H1 (cell line): Measurements from ENCODE around the gene ALDH1A2. TPM values are rescaled to one million over a fixed set of nuclear protein-coding genes. Genes with fewer than 3 reads are reported as not detected.
A peak's percentile ranks its signal among the peaks of the same experiment; 100 is the strongest.

ENCODE experiments used
- CTCF ChIA-PET: fragments of 300-600 bp; sonication (Branson Sonifier 250); formaldehyde crosslinking; loops from one replicate; lab custom pipeline; 2021; ENCODE audit not compliant: partially characterized antibody; lab: Charles Lee
- POLR2A ChIA-PET: fragments of 300-600 bp; sonication (Branson Sonifier 250); formaldehyde crosslinking; loops from one replicate; lab custom pipeline; 2021; ENCODE audit warnings: inconsistent platforms; ENCODE audit not compliant: partially characterized antibody; lab: Charles Lee
- DNase-seq, 2 experiments: peaks; one replicate each; pipeline versions ENCODE4 v3.0.0 to v3.0.0-alpha.2; 2010 to 2022; ENCODE audit warnings: low spot score in 2 of 2, low read depth in 1 of 2, mixed read lengths in 1 of 2
- FAIRE-seq: peaks from 2 replicates; lab custom pipeline; 2011; peaks lifted over from hg19 to GRCh38; lab: Jason Lieb, UNC
- H2AFZ ChIP-seq: 2 replicates; pipeline ENCODE4 v1.8.1; 2012; ENCODE audit warnings: low read length, inconsistent platforms
- H2AK5ac ChIP-seq: 2 replicates; pipeline ENCODE4 v1.6.1; 2013; ENCODE audit warnings: low read depth, low read length
- H2BK120ac ChIP-seq: replicated peaks from 2 replicates; pipeline ENCODE3; 2013; ENCODE audit warnings: low read depth, low read length, inconsistent platforms
- H2BK12ac ChIP-seq: 2 replicates; pipeline ENCODE4 v1.6.1; 2013; ENCODE audit warnings: low read depth, low read length
- H2BK15ac ChIP-seq: 2 replicates; pipeline ENCODE4 v1.6.1; 2013; ENCODE audit warnings: low read length
- H2BK20ac ChIP-seq: 2 replicates; pipeline ENCODE4 v1.6.1; 2013; ENCODE audit warnings: low read length
- H2BK5ac ChIP-seq: 2 replicates; pipeline ENCODE4 v1.6.1; 2013; ENCODE audit warnings: low read depth, low read length
- H3K14ac ChIP-seq: 2 replicates; pipeline ENCODE4 v1.6.1; 2013; ENCODE audit warnings: inconsistent platforms; ENCODE audit not compliant: insufficient read length
- H3K18ac ChIP-seq: 2 replicates; pipeline ENCODE4 v1.6.1; 2013; ENCODE audit warnings: low read length; ENCODE audit errors: extremely low read depth
- H3K23ac ChIP-seq: 2 replicates; pipeline ENCODE4 v1.6.1; 2013; ENCODE audit warnings: inconsistent platforms; ENCODE audit not compliant: insufficient read length
- H3K23me2 ChIP-seq: 2 replicates; pipeline ENCODE4 v1.6.1; 2013; ENCODE audit warnings: low read depth, low read length
- H3K27ac ChIP-seq: 2 replicates; pipeline ENCODE4 v1.6.1; 2011; ENCODE audit warnings: low read depth, low read length, inconsistent platforms
- H3K27me3 ChIP-seq, 4 experiments: replicated peaks in 1 of 4; 1 replicate in 1 of 4; 2 replicates in 3 of 4; pipeline versions ENCODE4 v1.6.1 to v1.8.1; 2011 to 2013; ENCODE audit warnings: low read length in 3 of 4, mild to moderate bottlenecking in 3 of 4, inconsistent platforms in 2 of 4, mixed read lengths in 2 of 4, moderate library complexity in 1 of 4; ENCODE audit not compliant: control insufficient read depth in 3 of 4, insufficient read depth in 3 of 4; ENCODE audit errors: extremely low read depth in 1 of 4
- H3K36me3 ChIP-seq, 4 experiments: 2 replicates each; pipeline versions ENCODE4 v1.6.1 to v1.8.1; 2011 to 2013; ENCODE audit warnings: mild to moderate bottlenecking in 4 of 4, low read length in 3 of 4, moderate library complexity in 2 of 4, control low read depth in 1 of 4, inconsistent platforms in 1 of 4; ENCODE audit not compliant: insufficient read depth in 4 of 4, control insufficient read depth in 2 of 4
- H3K4ac ChIP-seq: replicated peaks from 2 replicates; pipeline ENCODE3; 2013; ENCODE audit warnings: low read length, low read depth, mixed read lengths, inconsistent platforms; ENCODE audit not compliant: insufficient read length
- H3K4me1 ChIP-seq, 4 experiments: replicated peaks in 1 of 4; 1 replicate in 1 of 4; 2 replicates in 3 of 4; pipeline versions ENCODE4 v1.6.1 to v1.8.1; 2011 to 2013; ENCODE audit warnings: low read length in 3 of 4, inconsistent platforms in 2 of 4, mixed read lengths in 1 of 4; ENCODE audit not compliant: insufficient read depth in 4 of 4, control insufficient read depth in 3 of 4
- H3K4me2 ChIP-seq, 2 experiments: 2 replicates each; pipeline versions ENCODE4 v1.6.1 to v1.8.1; 2011 to 2013; ENCODE audit warnings: low read depth in 2 of 2, low read length in 2 of 2, control low read depth in 1 of 2, inconsistent platforms in 1 of 2, mild to moderate bottlenecking in 1 of 2; ENCODE audit not compliant: insufficient read depth in 1 of 2
- H3K4me3 ChIP-seq, 4 experiments: fragments of 200-600, 300-600 bp in 1 of 4; sonication (generic), shearing (Covaris generic), sonication (Bioruptor Twin) in 1 of 4; 2 replicates each; pipeline versions ENCODE4 v1.5.1 to v1.8.1; 2011 to 2016; ENCODE audit warnings: low read length in 4 of 4, low read depth in 3 of 4, control low read depth in 2 of 4, inconsistent platforms in 2 of 4, mild to moderate bottlenecking in 2 of 4, mixed read lengths in 1 of 4, moderate library complexity in 1 of 4; ENCODE audit not compliant: insufficient read depth in 2 of 4; ENCODE audit errors: extremely low read depth in 1 of 4
- H3K56ac ChIP-seq: replicated peaks from 2 replicates; pipeline ENCODE3; 2013; ENCODE audit warnings: low read depth, mild to moderate bottlenecking, mixed read lengths, low read length, inconsistent platforms; ENCODE audit not compliant: insufficient read length
- H3K79me1 ChIP-seq: 2 replicates; pipeline ENCODE4 v1.6.1; 2013; ENCODE audit warnings: low read depth, low read length, control low read depth
- H3K79me2 ChIP-seq, 2 experiments: 2 replicates each; pipeline versions ENCODE4 v1.6.1 to v1.8.1; 2012 to 2013; ENCODE audit warnings: low read length in 2 of 2, mild to moderate bottlenecking in 2 of 2, inconsistent platforms in 1 of 2; ENCODE audit not compliant: insufficient read depth in 2 of 2, control insufficient read depth in 1 of 2
- H3K9ac ChIP-seq, 4 experiments: replicated peaks in 1 of 4; 1 replicate in 1 of 4; 2 replicates in 3 of 4; pipeline versions ENCODE4 v1.6.1 to v1.8.1; 2011 to 2013; ENCODE audit warnings: low read depth in 3 of 4, low read length in 3 of 4, control low read depth in 2 of 4, mild to moderate bottlenecking in 2 of 4, moderate library complexity in 2 of 4, inconsistent platforms in 1 of 4; ENCODE audit errors: extremely low read depth in 1 of 4
- H3K9me3 ChIP-seq, 2 experiments: 2 replicates each; pipeline versions ENCODE4 v1.6.1 to v1.8.1; 2012 to 2013; ENCODE audit warnings: mild to moderate bottlenecking in 2 of 2, moderate library complexity in 2 of 2, control low read depth in 1 of 2, inconsistent platforms in 1 of 2, low read depth in 1 of 2, low read length in 1 of 2, mixed read lengths in 1 of 2; ENCODE audit not compliant: insufficient read depth in 2 of 2
- H4K20me1 ChIP-seq, 2 experiments: replicated peaks in 1 of 2; 2 replicates each; pipeline versions ENCODE3 to v1.8.1; 2011 to 2013; ENCODE audit warnings: inconsistent platforms in 2 of 2, low read length in 2 of 2, mild to moderate bottlenecking in 1 of 2; ENCODE audit not compliant: insufficient read depth in 2 of 2, control insufficient read depth in 1 of 2
- H4K5ac ChIP-seq: 2 replicates; pipeline ENCODE4 v1.6.1; 2013; ENCODE audit warnings: low read length, low read depth, mixed read lengths, inconsistent platforms; ENCODE audit not compliant: insufficient read length
- H4K8ac ChIP-seq: 2 replicates; pipeline ENCODE4 v1.8.0; 2013; ENCODE audit warnings: mild to moderate bottlenecking, moderate library complexity, low read length, inconsistent platforms; ENCODE audit not compliant: insufficient read depth; ENCODE audit errors: extremely low read depth
- H4K91ac ChIP-seq: replicated peaks from 2 replicates; pipeline ENCODE3; 2013; ENCODE audit warnings: low read length, mixed read lengths, inconsistent platforms; ENCODE audit not compliant: insufficient read length
- ATF2 ChIP-seq: IDR thresholded peaks from 2 replicates; pipeline ENCODE4 v1.6.1; 2012; ENCODE audit warnings: low read length, inconsistent platforms
- CBX5 ChIP-seq: fragments of 300-800, 300-1000 bp; sonication (generic); IDR thresholded peaks from 2 replicates; pipeline ENCODE4 v1.7.1; 2016; ENCODE audit warnings: antibody characterized with exemption, low read length, low read depth
- CTCF ChIP-seq, 3 experiments: IDR thresholded peaks; 1 replicate in 2 of 3; 2 replicates in 1 of 3; pipeline versions ENCODE4 v1.5.1 to v1.6.1; 2011; ENCODE audit warnings: low read length in 3 of 3, mild to moderate bottlenecking in 3 of 3, inconsistent platforms in 2 of 3, low read depth in 1 of 3, moderate library complexity in 1 of 3; ENCODE audit not compliant: insufficient read depth in 1 of 3; ENCODE audit errors: control extremely low read depth in 1 of 3
- NANOG ChIP-seq: IDR thresholded peaks from 2 replicates; pipeline ENCODE4 v1.6.1; 2011; ENCODE audit warnings: low read length, low read depth, mild to moderate bottlenecking, inconsistent platforms; ENCODE audit not compliant: insufficient read depth, poor library complexity, severe bottlenecking
- NRF1 ChIP-seq: IDR thresholded peaks from 2 replicates; pipeline ENCODE4 v1.6.1; 2011; ENCODE audit warnings: mild to moderate bottlenecking, low read depth, low read length, improper control_type of control experiment
- RFX5 ChIP-seq: IDR thresholded peaks from 2 replicates; pipeline ENCODE4 v1.6.1; 2011; ENCODE audit warnings: low read depth, low read length, improper control_type of control experiment, borderline replicate concordance
- SP1 ChIP-seq: IDR thresholded peaks from 2 replicates; pipeline ENCODE4 v1.6.1; 2011; ENCODE audit warnings: low read depth, low read length
- YY1 ChIP-seq: IDR thresholded peaks from 2 replicates; pipeline ENCODE4 v1.6.1; 2011; ENCODE audit warnings: low read depth, mild to moderate bottlenecking, low read length
- WGBS, 2 experiments: shearing (Covaris generic) in 1 of 2; methylation state at CpG; one replicate each; pipeline versions ENCODE4 v1.1.6 to v1.1.7; 2013 to 2015; ENCODE audit warnings: low lambda C conversion rate in 2 of 2, mixed read lengths in 2 of 2, inconsistent platforms in 1 of 2, low coverage in 1 of 2, missing lambda C conversion rate in 1 of 2; ENCODE audit not compliant: insufficient replicate concordance in 2 of 2, insufficient coverage in 1 of 2, insufficient read length in 1 of 2; ENCODE audit errors: extremely low coverage in 1 of 2, missing lambda C conversion rate in 1 of 2; 5-methylcytosine and 5-hydroxymethylcytosine counted together
- polyA plus RNA-seq, 7 experiments: library from polyadenylated mRNA; depleted of rRNA in 3 of 7; stranded (reverse) in 5 of 7; unstranded in 2 of 7; fragments of >200 nt in 5 of 7; fragments of 200-250 nt in 2 of 7; gene quantifications; 1 replicate in 5 of 7; 2 replicates in 1 of 7; 4 replicates in 1 of 7; pipeline versions ENCODE4 v1.2.1 to v1.2.3, GENCODE V29; 2011 to 2013; ENCODE audit warnings: missing spikeins in 2 of 7, mixed read lengths in 2 of 7
- total RNA-seq: library from RNA; stranded (reverse); fragmentation: NEBNext Ultra II Directional; extraction: Animal tissue kit (Norgen Biotek cat#: 25700); gene quantifications from 2 replicates; pipeline ENCODE4 v1.2.1, GENCODE V29; 2021

ALDH1A2 gene
- total and polyA plus RNA-seq, 2 of the 8 experiments (the other 6 are each of a cell fraction or from before 2014, with no cell fraction given) = 0.06 to 0.24 TPM

- H2AFZ ChIP-seq = no peak overlapping the region
- no peak overlapping the region for H3K23ac ChIP-seq
- no peaks in the 10 kb centered on the region; a peak in 1 of 8 replicates for H3K36me3 ChIP-seq
- H4K5ac ChIP-seq = no peak overlapping the region
- no peak overlapping the region for H3K27ac ChIP-seq
- ChIA-PET POLR2A (no interaction called here), CTCF (interaction anchor here (1.4 kb wide), 1 partner anchor 68 kb away, joined by 5 read pairs; no protein-coding TSS in a partner anchor)
- no peak overlapping the region for H4K91ac ChIP-seq
- H3K4me3 ChIP-seq = no peak overlapping the region
- FAIRE-seq (peak; percentile 48), DNase-seq (no peak)
- H3K27me3 ChIP-seq = no peaks in the 10 kb centered on the region
- H2BK5ac ChIP-seq = no peak overlapping the region
- no peaks in the 10 kb centered on the region for H3K9me3 ChIP-seq
- H2BK15ac ChIP-seq = no peak overlapping the region
- no peak overlapping the region for H2AK5ac ChIP-seq
- no peak overlapping the region for H3K14ac ChIP-seq
- H4K8ac ChIP-seq = no peak overlapping the region
- no peaks in the 10 kb centered on the region for H4K20me1 ChIP-seq
- no peak overlapping the region for H2BK120ac ChIP-seq
- H3K56ac ChIP-seq = no peak overlapping the region
- no peak overlapping the region for H3K9ac ChIP-seq
- no peaks in the 10 kb centered on the region for H3K23me2 ChIP-seq
- H3K18ac ChIP-seq = no peak overlapping the region
- H3K79me2 ChIP-seq = no peaks in the 10 kb centered on the region
- no peaks in the 10 kb centered on the region for H3K79me1 ChIP-seq
- 92% methylated on average over 6 of the region's 6 CpGs; no CpG with 5 or more reads in 1 of the 2 experiments for WGBS, 2 experiments
- H3K4ac ChIP-seq = no peak overlapping the region
- no peaks in the 10 kb centered on the region for H3K4me1 ChIP-seq
- no peak overlapping the region for H2BK12ac ChIP-seq
- H2BK20ac ChIP-seq = no peak overlapping the region
- H3K4me2 ChIP-seq = no peak overlapping the region
- TF ChIP-seq NRF1 = no peak
- no peak for TF ChIP-seq SP1
- no peak for TF ChIP-seq YY1
- TF ChIP-seq CTCF (IDR thresholded peaks at IDR 0.05; ENCODE audit: control extremely low read depth in 1 of 3, insufficient read depth in 1 of 3, low read depth in 1 of 3, low read length in 3 of 3) = no peak
- TF ChIP-seq CBX5 = no peak
- TF ChIP-seq ATF2 = no peak
- no peak for TF ChIP-seq NANOG
- TF ChIP-seq RFX5 = no peak
Observed at GRCh38 chr15:58002338-58003126, 63.0 kb downstream of the ALDH1A2 start.
